BE2C (cell line): ENCODE measurements around the gene OR51V1.

Source experiments
- DNase-seq: peaks from one replicate; pipeline ENCODE4 v3.0.0-alpha.2; 2020
- H3K27me3 ChIP-seq: fragments of 250-450 bp; sonication (Bioruptor Pico); 2 replicates; pipeline ENCODE4 v1.5.1; 2020; ENCODE audit warnings: mild to moderate bottlenecking
- H3K36me3 ChIP-seq: fragments of 250-450 bp; sonication (Bioruptor Pico); 2 replicates; pipeline ENCODE4 v1.5.1; 2020; ENCODE audit warnings: mild to moderate bottlenecking
- H3K4me1 ChIP-seq: fragments of 250-450 bp; sonication (Bioruptor Pico); 2 replicates; pipeline ENCODE4 v1.5.1; 2020
- H3K4me3 ChIP-seq: 2 replicates; pipeline ENCODE4 v1.5.1; 2011; ENCODE audit warnings: low read depth, low read length
- H3K9me3 ChIP-seq: fragments of 250-450 bp; sonication (Bioruptor Pico); 2 replicates; pipeline ENCODE4 v1.5.1; 2020
- CTCF ChIP-seq: IDR thresholded peaks from 2 replicates; pipeline ENCODE4 v1.5.1; 2012; ENCODE audit warnings: mild to moderate bottlenecking, low read depth, low read length

Gene OR51V1

GRCh38 chr11:5151713-5152153 lies 48.7 kb downstream of the OR51V1 start:
- Histone ChIP-seq H3K9me3 (no peaks in the 10 kb centered on the region), H3K36me3 (no peaks in the 10 kb centered on the region), H3K4me3 (no peak overlapping the region), H3K27me3 (no peaks in the 10 kb centered on the region), H3K4me1 (no peaks in the 10 kb centered on the region)
- DNase-seq = no peak
- TF ChIP-seq CTCF = no peak
